NCI-H345 treated with DMSO at 0.1 percent for 48 hours (cell line): ENCODE data around the gene CREB1.

Experiments used
- DNase-seq: peaks from one replicate; lab custom pipeline; 2025; ENCODE audit not compliant: unreplicated experiment; lab: John Stamatoyannopoulos, UW

CREB1 gene

DNA sequence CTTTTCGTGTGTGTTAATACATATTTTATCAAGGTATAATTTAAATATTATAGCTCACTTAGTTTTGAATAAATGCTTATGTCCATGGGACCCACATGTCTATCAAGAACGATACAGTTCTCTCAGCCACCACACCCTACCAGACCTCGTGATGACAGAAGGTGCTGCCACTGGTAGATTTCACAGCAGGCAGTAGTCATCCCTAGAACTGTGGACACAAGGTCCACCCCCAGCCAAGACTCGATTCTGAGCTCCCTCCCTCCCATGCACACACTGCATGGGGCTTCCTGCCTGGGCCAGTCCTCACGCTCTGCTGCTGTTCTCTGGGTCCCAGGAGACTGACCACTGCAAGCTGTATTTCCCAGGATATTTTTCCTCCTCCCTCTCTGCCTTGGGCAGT lies 26.5 kb upstream of the CREB1 start:
- no peak for DNase-seq

DNA sequence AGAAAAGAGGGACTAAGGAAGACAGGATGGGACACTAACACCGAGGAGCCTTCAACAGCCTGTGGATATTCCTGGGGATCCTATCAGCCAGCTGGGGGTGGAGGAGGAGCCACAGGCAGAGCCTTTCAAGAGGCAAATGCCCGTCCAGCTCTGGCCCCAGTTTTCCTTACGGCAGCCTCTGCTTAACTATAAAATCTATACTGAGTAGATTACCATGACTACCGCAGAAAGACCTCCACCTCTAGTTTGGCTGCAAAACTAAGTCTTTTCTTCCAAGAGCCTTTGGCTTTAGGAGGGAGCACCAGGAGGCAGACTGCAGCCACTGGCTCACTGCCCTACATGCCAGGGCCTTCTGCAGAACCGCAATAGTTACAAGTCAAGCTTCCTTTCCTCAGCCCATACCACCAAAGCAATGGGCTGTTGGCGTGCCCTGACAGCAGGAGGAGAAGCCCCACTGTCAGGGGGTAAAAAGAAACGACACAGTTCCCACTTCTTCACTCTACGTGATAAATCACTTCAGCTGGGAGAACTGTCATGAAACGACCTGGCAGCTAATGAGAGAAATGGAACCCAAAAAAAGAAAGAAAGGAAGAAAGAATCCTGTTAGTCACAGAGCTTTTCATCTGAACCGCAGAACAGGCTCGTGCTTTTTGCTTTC lies 25.1 kb upstream of the CREB1 start:
- DNase-seq: no peak

GRCh38 chr2:207505171-207505570 lies 24.6 kb upstream of the CREB1 start:
- no peak for DNase-seq

GRCh38 chr2:207505728-207506127 lies 24.0 kb upstream of the CREB1 start:
- no peak for DNase-seq

DNA sequence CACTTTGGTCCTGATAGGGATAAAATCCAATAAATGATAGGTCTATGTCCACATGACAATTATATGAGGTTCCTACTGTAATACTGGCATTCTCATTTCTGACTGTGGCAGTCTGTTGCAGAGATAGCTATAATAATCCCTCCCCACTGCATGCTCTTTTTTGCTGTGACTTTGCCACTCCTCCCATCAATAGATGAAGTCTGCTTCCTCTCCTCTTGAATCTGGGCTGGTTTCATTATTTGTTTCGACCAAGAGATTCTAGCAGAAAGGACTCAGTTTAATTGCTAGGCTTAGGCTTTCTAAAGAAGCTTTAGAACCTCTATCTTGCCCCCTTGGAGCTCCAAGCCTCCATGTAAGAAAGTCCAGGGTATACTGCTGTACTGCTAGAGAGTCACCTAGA lies 23.3 kb upstream of the CREB1 start:
- no peak for DNase-seq

DNA sequence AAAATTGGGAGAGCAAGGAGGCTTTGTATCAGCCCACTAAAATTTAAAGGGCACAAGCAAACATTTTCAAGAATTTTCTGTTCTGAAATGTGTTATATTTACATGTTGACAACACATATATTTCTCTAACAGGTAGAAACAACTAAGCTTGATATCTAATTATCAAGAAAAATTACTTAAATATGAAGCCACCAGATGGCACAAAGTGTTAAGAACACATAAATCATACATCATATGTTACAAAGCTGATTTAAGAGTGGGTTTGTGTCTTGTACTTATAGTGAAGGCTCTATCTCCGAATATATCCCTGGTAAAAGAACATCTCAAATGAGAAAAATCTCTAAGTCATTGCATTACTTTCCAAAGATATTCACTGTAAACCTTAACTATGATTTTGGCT lies 19.6 kb upstream of the CREB1 start:
- DNase-seq: no peak

- no peak for DNase-seq
Measured at GRCh38 chr2:207511851-207512250, 17.9 kb upstream of the CREB1 start.

GRCh38 chr2:207512356-207512755 lies 17.4 kb upstream of the CREB1 start:
- DNase-seq: no peak

DNA sequence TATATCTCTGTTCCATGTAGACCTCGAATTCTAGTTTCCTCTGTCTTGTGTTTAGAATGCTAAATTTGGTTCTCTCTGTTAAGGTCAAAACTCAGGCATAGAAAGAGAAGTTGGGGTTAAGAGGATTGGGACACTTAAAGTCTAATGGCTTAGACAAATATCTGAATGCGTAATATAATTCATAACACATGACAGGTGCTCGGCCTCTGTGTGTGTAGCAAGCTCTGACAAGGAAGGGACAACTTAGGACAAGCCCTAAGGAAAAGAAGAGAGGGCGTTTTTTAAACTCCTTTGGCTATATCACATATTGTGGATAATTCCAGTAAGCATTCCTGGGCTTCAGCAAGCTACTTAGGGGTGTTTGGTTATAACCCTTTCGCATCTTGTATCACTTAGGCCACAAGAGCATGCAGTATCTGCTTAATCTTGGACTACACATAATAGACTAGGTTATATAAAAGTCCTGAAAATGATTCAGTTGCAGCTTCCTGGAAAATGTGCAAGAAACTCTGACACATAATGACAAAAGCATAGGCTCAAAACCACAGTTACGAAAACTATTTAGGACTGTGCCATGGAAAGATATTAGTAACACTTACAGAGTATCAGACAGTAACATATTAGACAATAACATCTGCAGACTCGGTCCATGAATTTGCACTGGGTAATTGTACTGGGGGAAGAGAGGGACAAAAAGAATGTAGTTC lies 16.1 kb upstream of the CREB1 start:
- DNase-seq: no peak

DNA sequence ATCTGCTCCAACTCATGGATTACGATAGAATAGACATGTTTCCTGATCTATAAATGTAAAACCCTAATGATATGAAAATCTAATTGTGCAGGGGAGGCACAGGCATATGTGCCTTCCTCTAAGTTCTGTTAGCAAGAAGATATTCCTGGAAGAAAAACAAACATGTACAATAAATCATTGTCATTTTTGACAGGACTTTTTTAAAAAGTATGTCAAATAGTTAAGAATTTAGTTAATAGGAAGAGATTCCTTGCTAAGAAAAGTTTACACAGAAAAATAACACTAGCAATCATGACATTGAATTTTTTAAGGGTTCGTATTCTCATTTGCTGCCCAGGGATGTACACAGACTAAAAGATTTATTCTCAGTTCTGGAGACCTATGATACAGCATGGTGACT lies 15.3 kb upstream of the CREB1 start:
- no peak for DNase-seq

DNA sequence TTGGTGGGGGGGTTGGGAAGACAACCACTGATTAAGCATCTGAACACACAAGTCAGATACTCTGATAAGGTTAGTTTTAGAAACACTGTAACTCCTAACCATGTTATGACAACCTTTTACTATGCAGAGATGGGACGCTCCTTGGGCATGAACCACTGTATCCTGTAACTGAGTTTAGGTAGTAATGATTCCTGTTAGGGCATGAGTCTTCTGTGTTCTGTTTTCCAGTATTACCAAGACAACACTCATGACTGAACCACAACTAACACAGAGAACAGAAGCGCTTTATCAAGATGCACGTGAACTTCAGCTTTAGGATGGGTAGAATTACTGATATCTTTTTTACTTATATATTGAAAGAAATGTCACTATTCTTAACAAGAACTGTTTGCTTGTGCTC lies 14.1 kb upstream of the CREB1 start:
- DNase-seq: no peak

- DNase-seq: no peak
Measured at GRCh38 chr2:207516206-207516605, 13.6 kb upstream of the CREB1 start.

- DNase-seq: no peak
Measured at GRCh38 chr2:207523005-207523404, 6.8 kb upstream of the CREB1 start.

- no peak for DNase-seq
Measured at GRCh38 chr2:207525296-207525695, 4.5 kb upstream of the CREB1 start.

- DNase-seq: no peak
Measured at GRCh38 chr2:207528980-207529329, 807 bp upstream of the CREB1 start.

DNA sequence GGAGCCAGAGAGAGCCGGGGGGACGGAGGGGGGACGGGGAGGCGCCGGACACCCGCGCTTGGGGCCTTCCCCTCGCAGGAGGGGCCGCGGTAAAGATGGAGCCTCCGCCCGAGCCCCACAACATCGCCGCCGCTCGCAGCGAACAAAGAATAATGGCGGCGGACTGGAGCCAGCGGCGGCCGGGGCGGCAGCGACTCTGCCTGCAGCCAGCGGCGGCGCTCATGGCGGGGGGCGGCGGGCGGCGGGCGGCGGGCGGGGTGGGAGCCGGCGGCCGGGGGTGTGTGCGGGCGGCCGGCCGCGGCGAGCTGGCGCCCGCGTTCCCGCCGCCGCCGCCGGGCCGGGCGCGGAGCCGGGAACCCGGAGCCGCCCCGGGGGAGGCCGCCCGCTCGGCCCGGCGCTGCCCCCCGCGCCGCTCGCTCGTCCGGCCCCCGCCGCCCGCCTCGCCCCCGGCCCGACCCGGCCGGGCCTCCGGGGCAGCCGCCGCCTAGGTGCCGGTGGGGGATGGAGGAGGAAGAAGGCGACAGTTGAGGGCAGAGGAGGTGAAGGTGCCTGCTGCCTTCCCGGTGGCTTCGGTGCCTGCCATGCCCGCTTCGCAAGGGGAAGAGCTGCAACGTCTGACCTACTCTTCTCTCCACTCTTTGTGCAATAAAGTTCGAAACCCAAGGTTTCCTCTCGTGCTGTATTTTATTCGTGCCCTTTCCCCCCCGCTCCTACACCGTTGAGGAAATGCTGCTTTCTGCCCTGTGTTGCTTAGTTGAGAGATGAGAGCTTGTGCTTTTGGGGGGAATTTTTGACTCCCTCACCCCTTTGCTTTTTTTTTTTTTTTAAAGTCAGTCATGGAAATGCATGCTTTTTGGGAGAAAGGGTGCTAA lies 634 bp downstream of the CREB1 start:
- DNase-seq: no peak

DNA sequence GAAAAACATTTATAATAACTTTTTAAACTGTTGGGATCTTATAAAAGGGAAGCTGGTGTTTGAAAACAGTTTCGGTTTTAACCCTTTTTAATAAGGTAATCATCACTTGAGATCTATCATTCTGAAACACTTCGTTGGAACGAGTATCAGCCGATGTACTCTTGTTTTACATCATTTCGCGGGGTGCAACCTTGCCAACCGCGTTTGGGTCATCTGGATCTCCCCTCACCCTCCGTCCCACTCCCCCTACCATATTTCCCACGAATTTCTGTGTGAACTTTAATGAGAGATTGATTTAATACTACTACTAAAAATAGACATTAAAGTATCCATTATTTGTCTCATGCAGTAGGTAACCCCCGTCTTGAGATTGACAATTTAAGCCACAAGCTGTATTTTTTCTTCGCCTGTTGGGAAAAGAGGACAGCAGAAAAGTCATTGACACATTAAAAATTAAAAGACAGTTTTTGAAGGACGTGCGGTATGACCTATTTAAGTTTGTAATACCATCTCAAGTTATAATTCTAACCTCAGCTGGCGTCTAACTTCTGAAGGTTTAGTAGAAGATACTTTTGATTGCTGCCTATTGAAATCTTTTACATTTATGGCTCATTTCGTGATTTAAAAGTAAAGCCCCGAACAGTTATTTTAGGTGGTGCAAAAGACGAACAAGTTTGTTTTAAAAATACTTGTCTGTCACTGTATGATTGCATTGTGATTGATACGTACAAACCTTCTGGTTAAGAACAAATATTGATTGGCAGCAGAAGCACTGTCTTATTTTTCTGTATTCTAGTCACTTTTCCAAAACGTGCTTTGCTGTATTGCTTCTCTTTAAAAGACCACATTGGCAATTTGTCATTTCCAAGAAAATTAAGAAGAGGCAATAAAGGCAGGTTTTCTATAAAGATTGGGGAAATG lies 1.5 kb downstream of the CREB1 start:
- DNase-seq: no peak

DNA sequence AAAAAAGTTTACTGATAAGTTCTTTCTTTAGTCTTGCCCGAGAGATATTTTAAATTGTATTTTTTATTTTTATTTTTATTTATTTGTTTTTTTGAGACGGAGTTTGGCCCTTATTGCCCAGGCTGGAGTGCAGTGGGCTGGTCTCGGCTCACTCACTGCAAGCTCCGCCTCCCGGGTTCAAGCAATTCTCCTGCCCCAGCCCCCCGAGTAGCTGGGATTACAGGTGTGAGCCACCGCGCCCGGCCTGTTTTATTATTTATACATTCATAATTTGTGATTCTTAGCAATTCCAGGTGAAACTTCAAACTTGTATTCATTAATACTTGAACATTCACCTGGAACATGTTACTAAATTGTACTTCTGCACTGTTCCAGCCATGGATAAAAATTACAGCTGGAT lies 2.9 kb downstream of the CREB1 start:
- no peak for DNase-seq

DNA sequence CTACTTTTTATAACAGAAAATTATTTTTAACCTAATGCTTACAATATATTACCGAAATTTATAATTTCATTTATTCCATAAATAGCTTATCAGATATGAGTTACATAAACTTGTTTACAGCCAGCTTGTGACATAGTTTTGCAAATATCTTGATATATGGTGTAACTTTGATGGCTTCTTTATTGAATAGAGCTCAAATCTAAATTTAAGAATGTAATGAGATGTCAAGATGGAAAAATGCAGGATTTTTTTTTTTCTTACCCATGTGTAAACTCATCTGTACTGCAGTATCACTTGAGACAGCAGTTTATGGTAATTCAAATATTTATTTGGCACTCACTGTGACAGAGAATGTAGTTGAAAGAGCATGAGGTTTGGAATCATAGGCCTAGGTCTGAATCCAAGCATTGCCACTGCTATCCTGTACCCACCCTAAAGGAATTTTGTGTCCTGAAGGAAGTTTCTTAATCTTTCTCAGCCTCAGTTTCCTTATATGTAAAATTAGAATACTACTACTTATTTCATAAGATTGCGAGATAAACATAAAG lies 3.8 kb downstream of the CREB1 start:
- no peak for DNase-seq

- no peak for DNase-seq
Measured at GRCh38 chr2:207534417-207534816, 4.7 kb downstream of the CREB1 start.

DNA sequence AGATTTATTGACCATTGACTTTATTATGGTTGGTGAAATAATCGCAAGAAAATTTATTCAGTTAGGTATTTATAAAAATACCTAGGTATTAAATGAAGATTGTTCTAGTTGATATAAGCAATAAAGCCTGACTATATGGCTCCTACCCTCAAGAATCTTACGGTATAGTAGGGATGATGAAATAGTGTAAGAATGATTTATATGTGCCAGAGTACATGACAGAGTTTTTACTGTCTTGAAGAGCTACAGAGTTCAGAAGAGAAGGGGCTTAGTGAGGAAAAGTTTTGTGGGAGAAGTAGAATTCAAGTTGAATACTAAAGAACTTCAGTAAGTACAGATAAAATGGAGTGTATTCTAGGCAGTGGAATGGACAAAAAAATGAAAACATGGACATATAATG lies 9.7 kb downstream of the CREB1 start:
- DNase-seq: no peak
